GM19035 (cell line): ENCODE data around the gene STK11IP.
A peak's percentile ranks its signal among the peaks of the same experiment; 100 is the strongest.

Experiments
- ATAC-seq: cut with Tn5 transposase; IDR thresholded peaks from one replicate; pipeline ENCODE4 v1.9.1; 2021; ENCODE audit not compliant: unreplicated experiment

The STK11IP gene

GRCh38 chr2:219597552-219598307 is at the start of gene STK11IP:
Gene STK11IP (plus strand): TSS chr2:219597857. CDS start chr2:219598120, 263 bp downstream.
- ATAC-seq: peak; percentile 95

GRCh38 chr2:219548990-219549389 is 48.7 kb upstream of the STK11IP start:
- ATAC-seq: no peak

- no peak for ATAC-seq
Measured at GRCh38 chr2:219549619-219550018, 48.0 kb upstream of the STK11IP start.

GRCh38 chr2:219551441-219552381 is 45.9 kb upstream of the STK11IP start:
- ATAC-seq: peak; percentile 9

DNA sequence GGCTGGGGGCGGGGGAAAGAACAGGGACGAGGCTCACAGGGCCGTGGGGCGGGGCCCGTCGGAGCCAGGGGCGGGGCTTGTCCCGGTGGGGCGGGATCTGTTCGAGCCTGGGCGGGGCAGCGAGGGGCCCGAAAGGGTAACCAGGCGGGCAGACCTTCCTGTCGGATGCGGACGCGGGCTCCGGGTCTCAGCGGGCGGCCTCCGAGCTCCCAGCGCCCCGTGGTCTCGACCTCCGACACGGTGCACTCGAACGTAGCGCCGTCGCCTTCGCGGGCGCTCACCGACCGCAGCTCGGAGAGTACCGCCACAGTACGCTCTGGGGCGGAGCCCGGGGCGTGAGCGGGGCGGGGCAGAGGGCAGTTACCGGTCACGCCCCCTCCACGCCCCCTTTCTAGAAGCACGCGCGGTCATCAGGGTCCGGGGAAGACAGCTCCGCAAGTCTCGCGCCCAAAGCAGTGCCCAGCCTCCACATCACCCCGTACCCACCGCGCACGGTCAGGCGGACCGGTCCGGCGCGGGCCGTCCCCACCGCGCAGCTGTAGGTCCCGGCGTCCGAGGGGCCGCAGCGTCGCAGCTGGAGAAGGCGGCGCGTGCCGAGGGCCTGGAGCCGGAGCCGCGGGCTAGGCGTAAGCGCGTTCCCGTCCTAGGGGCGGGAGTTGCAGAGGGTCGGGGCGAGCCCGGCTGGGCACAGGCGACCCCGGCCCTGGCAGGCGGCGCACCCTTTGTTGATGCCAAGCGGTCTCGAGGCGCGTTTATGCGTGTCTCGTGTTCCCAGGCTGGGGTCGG is 45.1 kb upstream of the STK11IP start:
- ATAC-seq: peak; percentile 92

DNA sequence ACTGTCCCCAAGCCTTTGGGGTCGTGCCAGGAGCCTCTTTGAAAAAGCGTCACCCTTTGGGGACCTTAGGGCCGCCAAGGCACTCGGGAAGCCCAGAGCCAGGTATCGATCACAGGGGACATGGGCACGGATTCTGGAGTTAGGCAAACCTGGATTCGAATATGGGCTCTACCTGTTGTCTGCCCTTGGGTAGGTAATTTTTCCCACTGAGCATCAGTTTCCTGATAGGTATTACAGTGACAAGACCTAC is 44.6 kb upstream of the STK11IP start:
- ATAC-seq: no peak

- ATAC-seq: no peak
Measured at GRCh38 chr2:219553463-219553963, 44.1 kb upstream of the STK11IP start.

- no peak for ATAC-seq
Measured at GRCh38 chr2:219554350-219554749, 43.3 kb upstream of the STK11IP start.

DNA sequence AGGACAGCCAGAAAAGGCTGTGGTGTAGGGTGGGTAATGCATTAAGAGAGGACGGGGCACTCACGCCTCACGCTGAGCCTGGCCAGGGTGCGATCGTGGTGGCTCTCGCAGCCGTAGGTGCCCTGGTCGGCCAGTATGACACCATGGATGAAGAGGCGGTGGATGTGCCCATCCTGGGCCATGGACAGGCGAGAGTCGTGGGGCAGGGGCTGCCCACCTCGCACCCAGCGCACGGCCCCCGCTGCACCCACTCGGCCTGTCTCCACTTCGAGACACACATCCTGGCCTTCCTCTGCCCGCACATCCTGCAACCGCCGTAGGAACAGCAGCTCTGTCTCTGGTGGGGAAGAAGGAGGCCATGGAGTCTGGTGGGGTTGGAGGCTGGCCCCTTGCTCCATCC is 41.7 kb upstream of the STK11IP start:
- ATAC-seq: no peak

DNA sequence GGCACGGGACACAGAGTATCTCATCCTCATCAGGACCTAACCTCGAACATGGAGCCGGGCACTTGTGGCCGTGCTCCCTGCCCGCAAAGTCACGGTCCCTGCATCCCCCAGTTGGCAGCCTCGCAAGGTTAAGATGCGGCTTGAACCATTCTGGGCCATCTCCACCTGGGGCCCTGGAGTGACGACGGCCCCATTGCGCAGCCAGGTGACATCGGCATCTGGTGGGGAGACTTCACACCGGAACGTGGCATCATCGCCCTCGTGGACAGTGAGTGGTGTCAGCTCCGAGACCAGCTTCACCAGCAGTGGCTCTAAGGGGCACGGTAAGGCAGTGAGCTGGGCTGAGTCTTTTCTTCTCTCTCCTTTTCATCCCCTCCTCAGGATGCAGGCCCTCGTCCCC is 41.2 kb upstream of the STK11IP start:
- ATAC-seq: no peak

- no peak for ATAC-seq
Measured at GRCh38 chr2:219557320-219557719, 40.3 kb upstream of the STK11IP start.

GRCh38 chr2:219557791-219558785 is 39.6 kb upstream of the STK11IP start:
- ATAC-seq: no peak

GRCh38 chr2:219559156-219559915 is 38.3 kb upstream of the STK11IP start:
- ATAC-seq: no peak

GRCh38 chr2:219560037-219560892 is 37.4 kb upstream of the STK11IP start:
- ATAC-seq: no peak

- ATAC-seq: no peak
Measured at GRCh38 chr2:219560893-219561178, 36.8 kb upstream of the STK11IP start.

GRCh38 chr2:219561179-219562048 is 36.2 kb upstream of the STK11IP start:
- no peak for ATAC-seq
